Measurements from ENCODE around the gene LDLRAD3. TPM values are rescaled to one million over a fixed set of nuclear protein-coding genes. Genes with fewer than 3 reads are reported as not detected.
A peak's percentile ranks its signal among the peaks of the same experiment; 100 is the strongest.

LDLRAD3 gene
- total and polyA plus RNA-seq, 8 donors = 2.5 to 6.8 (median 5.6) TPM

GRCh38 chr11:36008584-36008983 is 64.7 kb downstream of the LDLRAD3 start:
- no peaks in the 10 kb centered on the region for H3K27me3 ChIP-seq
- H3K9me3 ChIP-seq = no peaks in the 10 kb centered on the region
- intact Hi-C loops (cut with DNase I) = no loop called here
- DNase-seq (no peak), FAIRE-seq (no peak), ATAC-seq (no peak)
- peaks cover 0 to 9% (median 3%) of the 10 kb centered on the region in 3 donors for H3K4me1 ChIP-seq
- TF ChIP-seq CTCF (IDR thresholded peaks at IDR 0.05) = no peak
- H3K4me3 ChIP-seq = no peak overlapping the region
- no peaks in the 10 kb centered on the region for H3K36me3 ChIP-seq
- peak overlapping the region in 1 of 4 donors; percentile 20 for H3K27ac ChIP-seq
- WGBS, 2 donors = 86 to 91% methylated on average over 3 of the region's 3 CpGs

- Histone ChIP-seq H3K27ac (peak overlapping the region in 1 of 4 donors; percentile 20), H3K4me1 (peaks cover 0 to 9% (median 3%) of the 10 kb centered on the region in 3 donors), H3K9me3 (no peaks in the 10 kb centered on the region), H3K36me3 (no peaks in the 10 kb centered on the region), H3K4me3 (no peak overlapping the region), H3K27me3 (no peaks in the 10 kb centered on the region)
- intact Hi-C loops (cut with DNase I) = no loop called here
- no peak for FAIRE-seq
- no peak for DNase-seq
- TF ChIP-seq CTCF (IDR thresholded peaks at IDR 0.05) = no peak
- WGBS, 2 donors = 69 to 72% methylated on average over 4 of the region's 4 CpGs
- ATAC-seq = peak in 1 of 4 donors; percentile 47
Observed at GRCh38 chr11:36009473-36009872, 65.6 kb downstream of the LDLRAD3 start.

- Histone ChIP-seq H3K27ac (no peak overlapping the region), H3K4me1 (peaks cover 0 to 9% (median 3%) of the 10 kb centered on the region in 3 donors), H3K4me3 (no peak overlapping the region), H3K9me3 (no peaks in the 10 kb centered on the region), H3K36me3 (no peaks in the 10 kb centered on the region), H3K27me3 (no peaks in the 10 kb centered on the region)
- no peak for TF ChIP-seq CTCF (IDR thresholded peaks at IDR 0.05)
- DNase-seq = no peak
- WGBS, 2 donors = 75 to 82% methylated on average over 2 of the region's 2 CpGs
- peak in 2 of 4 donors; percentile 37 to 68 for ATAC-seq
- intact Hi-C loops (cut with DNase I) = no loop called here
- no peak for FAIRE-seq
Observed at GRCh38 chr11:36010010-36010740, 66.3 kb downstream of the LDLRAD3 start.

GRCh38 chr11:36011574-36011973 is 67.7 kb downstream of the LDLRAD3 start:
- no peaks in the 10 kb centered on the region for H3K36me3 ChIP-seq
- H3K9me3 ChIP-seq = no peaks in the 10 kb centered on the region
- FAIRE-seq (no peak), ATAC-seq (no peak), DNase-seq (no peak)
- no peaks in the 10 kb centered on the region for H3K27me3 ChIP-seq
- H3K4me1 ChIP-seq = peaks cover 0 to 9% (median 3%) of the 10 kb centered on the region in 3 donors
- 77 to 86% methylated on average over 5 of the region's 5 CpGs for WGBS, 2 donors
- H3K27ac ChIP-seq = no peak overlapping the region
- no peak overlapping the region for H3K4me3 ChIP-seq
- TF ChIP-seq CTCF (IDR thresholded peaks at IDR 0.05) = no peak
- intact Hi-C loops (cut with DNase I) = no loop called here

GRCh38 chr11:36012455-36012854 is 68.6 kb downstream of the LDLRAD3 start:
- WGBS, 2 donors = 70 to 83% methylated on average over 5 of the region's 5 CpGs
- H3K27ac ChIP-seq = no peak overlapping the region

More at GRCh38 chr11:36012455-36012854, 68.6 kb downstream of the LDLRAD3 start:
- TF ChIP-seq CTCF (IDR thresholded peaks at IDR 0.05) = no peak
- no peak overlapping the region for H3K4me3 ChIP-seq
- no peak for FAIRE-seq
- peak in 3 of 4 donors; percentile 47 to 50 (median 49) for ATAC-seq
- no peaks in the 10 kb centered on the region for H3K27me3 ChIP-seq
- no peaks in the 10 kb centered on the region for H3K36me3 ChIP-seq
- no peaks in the 10 kb centered on the region for H3K9me3 ChIP-seq
- intact Hi-C loops (cut with DNase I) = no loop called here
- no peak for DNase-seq
- peaks cover 0 to 9% (median 3%) of the 10 kb centered on the region in 3 donors for H3K4me1 ChIP-seq

Data from pancreas (tissue), 10 donors.